Endometrial microvascular endothelial cells (primary cell): ENCODE measurements around the gene KIRREL3. TPM values are rescaled to one million over a fixed set of nuclear protein-coding genes. Genes with fewer than 3 reads are reported as not detected.

Experiments used
- in situ Hi-C: cut with HindIII; loops from 2 replicates; pipeline ENCODE4 v1.10.0; 2017; ENCODE audit warnings: low sequenced_read_pairs, low pct_unique_long_range_greater_than_20kb; ENCODE audit errors: inconsistent ontology term
- total RNA-seq: library from RNA; depleted of rRNA; stranded (reverse); fragments of >200 nt; gene quantifications from one replicate; pipeline ENCODE4 v1.2.3, GENCODE V29; 2015; ENCODE audit errors: inconsistent ontology term

KIRREL3 gene
- total RNA-seq, 1 donor from 2014 or later = 0.56 TPM

DNA sequence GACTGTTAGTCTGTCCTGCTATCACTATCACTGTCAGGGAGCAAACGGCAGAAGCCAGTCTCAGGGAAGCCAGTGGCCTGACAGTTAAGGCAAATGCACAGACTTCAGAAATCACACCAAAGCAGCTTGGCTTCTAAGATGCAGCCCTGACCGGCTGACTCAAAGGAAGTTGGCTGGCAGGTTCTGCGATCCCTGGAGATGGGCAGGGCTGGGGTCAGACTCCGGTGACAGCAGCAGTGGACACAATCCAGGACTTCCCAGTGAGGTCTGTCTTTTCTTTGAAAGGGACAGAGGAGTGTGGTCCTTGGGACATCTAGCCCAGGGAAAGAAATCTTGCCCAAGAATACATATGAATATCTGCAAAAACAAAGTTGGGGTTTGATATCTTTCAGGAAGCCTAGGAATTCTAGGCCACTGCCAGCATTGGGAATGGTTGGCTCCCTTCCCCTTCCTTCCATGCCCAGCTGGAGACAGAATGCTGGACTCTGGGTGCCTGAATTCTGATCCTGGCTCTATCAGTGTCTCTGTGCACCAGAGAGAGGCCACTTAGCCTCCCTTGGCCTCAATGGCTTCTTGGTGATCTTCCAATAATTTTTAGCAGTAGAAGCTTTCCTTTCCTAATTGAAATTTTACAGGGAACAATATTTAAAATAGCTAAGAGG, 108.9 kb downstream of the KIRREL3 start:
- in situ Hi-C loops = no loop called here

DNA sequence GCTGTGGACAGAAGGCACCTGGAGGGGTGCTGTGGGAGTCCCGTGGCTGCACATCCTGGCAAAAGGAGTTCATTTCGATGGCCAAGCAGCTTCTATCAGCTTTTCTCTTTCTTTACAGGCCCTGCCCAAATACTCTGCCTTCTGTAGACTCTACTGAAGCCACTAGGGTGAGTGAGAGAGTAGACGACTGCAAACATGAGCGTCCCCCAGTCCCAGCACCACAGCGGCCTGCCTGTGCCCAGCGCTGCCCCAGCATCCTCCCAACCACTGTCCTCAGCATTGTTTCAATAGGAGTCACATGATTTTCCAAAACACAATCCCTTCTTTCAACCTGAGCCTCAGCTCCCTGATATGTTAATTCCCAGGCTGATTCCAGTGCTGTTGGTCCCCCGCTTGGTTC, 110.0 kb downstream of the KIRREL3 start:
- in situ Hi-C loops = no loop called here

DNA sequence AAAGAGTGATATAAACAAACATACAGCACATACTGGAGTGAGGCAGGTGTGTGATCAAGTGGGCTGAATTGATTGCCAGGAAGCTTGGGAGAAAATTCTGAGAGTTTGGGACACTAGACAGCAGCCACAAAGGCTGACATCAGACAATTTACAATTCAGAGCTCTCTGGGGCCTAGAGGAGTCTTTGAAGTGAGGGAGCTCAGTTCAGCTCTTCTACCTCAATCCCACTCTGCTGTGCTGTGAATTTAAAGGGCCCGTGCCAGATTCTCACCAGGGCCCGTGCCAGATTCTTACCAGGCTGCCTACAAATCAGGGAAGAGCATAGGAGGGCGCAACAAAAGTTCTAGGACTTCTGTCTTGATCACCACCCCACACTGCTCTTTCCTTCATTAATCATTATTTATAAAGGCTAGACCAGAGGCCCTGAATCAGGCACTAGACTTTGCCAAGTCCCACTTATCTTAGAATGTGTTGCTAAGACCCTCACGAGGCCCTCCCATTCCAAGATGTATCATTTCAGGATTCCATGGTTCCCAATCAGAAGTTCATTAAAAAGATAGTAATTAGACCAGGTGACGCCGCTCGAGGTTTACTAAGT, 112.4 kb downstream of the KIRREL3 start:
- in situ Hi-C loops = no loop called here

DNA sequence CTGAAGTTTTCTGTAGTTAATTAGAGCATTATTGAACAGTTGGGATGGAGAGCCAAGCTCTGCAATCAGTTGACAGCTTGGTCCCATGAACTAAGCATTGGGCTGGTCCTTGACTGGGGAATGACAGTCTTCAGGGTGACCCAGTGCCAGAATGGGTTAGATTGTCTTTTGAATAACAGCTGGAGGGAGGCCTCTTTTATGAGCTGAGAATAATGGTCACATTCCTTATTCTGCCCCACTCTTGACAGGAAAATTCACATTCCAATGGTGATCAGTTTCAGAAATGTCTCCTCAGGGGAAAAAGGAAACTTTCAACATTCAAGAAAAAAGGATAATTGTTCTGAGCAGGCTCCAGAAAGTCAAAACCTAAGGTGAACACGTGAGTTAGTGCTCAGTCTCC, 113.9 kb downstream of the KIRREL3 start:
- in situ Hi-C loops = no loop called here

DNA sequence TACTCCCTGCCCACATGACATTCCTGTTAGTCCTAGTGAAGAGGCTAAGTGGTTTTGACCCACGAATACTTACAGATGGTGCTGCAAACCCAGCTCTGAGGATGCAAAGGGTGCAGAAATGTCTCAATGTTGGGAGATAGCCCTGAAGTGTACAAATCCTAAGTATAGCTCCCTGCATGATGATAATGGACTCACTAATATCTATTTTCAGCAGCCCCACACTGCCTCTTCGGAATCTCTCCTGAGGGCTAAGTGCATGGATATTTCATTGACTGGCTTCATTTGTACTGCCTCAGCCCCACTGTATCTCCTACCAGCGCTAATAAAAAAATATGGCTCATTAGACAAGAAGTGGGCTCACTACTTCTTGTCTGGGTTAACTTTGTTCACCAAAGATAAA, 114.5 kb downstream of the KIRREL3 start:
- in situ Hi-C loops = no loop called here

DNA sequence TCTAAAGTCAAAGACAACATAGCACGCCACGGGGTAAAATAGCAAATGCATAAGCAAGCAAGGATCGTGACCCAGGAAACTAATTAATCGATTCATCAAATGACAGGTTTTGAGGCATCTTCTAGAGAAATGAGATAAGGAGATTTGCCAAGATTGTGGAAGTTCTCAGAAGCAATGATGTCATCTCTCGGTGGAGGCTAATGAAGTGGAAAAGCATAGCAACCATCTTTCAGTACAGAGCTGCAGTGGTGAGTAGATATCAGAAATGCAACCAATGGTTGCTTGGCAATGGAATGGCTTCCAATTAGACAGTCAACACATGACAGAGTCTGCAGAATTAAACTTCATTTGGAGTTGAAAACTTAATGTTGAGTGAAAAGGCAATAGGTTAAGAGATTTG, 116.0 kb downstream of the KIRREL3 start:
- in situ Hi-C loops = no loop called here

DNA sequence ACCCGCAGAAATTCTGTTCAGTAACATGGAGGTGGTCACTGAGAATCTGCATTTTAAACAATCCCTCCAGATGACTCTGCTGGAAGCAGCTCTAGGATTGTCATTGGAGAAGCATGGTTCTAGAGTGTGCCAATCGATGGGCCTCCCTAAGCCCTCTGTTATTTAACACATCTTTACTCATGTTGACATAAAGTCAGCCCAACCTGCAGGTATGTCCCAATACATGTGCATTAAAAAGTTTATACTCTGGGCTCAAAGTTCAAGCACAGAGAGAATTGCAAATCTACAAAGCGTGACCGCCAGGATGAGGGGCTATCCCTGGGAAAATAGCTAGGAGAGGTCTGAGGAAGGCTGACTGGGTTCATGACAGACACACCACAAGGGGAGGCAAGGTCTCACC, 116.4 kb downstream of the KIRREL3 start:
- in situ Hi-C loops = no loop called here

DNA sequence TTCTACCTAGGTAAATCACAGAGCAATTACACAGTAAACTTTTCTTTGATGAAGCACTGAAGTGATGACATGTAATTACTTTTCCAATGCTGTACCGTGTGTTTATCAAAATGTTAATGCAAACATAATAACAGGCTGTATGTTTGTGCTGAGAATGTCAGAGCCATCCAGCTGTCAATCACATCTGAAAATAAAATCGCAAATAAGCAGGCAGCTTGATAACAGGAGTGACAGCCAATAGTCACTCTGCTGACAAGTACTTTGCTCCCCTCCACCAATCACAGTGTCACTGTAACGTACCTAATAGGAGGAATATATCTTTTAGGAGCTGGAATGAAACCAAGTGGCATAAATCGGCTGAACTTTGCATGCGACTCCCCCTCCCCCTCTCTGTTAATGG, 119.7 kb downstream of the KIRREL3 start:
- in situ Hi-C loops = no loop called here

DNA sequence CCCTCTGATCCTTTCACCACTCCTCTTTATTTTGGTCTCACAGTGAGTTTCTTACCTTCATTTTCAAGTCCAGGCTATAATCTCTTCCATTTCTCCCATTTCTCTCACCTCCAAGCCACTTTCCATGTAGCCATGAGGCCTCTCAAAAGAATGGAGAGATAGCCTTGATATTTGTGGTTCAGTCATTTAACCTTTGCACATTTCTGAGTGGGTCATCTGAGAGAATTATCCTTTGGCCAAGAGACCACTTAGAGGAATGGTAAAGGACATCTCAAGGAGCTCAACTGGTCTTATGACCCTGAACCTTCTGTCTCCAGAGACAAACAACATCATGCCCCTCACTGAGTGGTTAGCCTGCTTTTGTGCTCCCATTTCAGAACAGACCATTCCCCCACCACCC, 121.1 kb downstream of the KIRREL3 start:
- in situ Hi-C loops = no loop called here

DNA sequence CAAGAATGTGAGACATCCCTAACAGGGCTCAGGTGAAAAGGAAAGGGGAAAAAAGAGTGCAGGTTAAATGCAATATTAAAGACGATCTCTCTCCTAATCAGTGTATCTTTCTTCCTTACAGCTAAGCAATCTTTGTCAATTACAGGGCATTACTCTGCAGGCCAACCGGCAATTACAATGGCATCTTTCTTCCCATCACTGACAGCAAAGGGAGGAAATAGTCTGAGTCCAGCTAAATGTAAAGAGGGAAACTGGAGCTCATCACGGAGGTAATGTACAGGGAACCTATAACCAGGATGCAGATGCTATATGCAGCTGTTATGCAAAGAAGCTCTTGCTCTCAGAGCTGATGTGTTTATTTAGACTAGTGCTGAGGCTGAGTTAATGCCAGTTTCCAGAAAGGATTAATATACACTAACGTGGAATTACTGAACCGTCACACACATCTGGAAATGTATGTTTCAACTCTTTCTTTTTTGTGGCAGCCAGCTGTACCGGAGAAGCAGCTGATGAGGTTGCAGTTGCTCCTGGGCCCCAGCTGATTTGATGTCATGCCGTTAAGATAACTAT, 121.6 kb downstream of the KIRREL3 start:
- in situ Hi-C loops = no loop called here

DNA sequence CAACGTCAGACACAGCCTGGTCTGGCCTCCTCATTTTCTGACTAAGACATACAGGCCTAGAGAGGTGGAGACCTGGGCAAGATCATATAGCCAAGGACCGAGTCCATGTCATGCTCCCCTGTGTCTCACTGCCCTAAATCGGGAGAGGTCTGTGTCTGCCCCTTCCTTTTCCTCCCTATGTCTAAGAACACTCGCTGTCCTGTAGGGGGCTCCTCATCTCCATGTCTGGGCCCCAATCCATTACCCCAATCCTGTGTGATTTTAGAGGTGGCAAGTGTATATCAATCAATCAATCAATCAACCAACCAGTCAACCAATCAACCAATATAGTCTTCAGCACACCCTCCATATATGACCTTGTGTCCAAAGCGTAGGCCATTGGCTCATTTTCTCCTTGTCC, 125.7 kb downstream of the KIRREL3 start:
- in situ Hi-C loops = no loop called here

DNA sequence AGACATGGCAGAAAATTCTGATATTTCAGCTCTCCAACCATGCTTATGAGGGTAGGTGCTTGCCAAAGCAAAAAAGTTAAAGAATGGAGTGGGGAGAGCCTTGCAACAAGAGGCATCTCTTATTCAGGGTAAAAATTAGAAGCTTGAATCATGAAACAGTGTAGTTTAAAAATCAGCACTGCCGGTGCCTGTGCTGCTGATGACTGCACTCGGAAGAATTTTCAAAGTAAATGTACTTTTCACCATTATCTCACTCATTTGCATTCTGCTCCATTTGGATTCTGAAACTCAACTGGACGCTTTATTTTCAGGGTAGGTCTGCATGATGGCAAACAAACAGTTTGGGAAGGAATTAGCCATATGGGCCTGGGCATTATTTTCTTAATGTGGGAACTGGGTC, 126.3 kb downstream of the KIRREL3 start:
- in situ Hi-C loops = no loop called here

DNA sequence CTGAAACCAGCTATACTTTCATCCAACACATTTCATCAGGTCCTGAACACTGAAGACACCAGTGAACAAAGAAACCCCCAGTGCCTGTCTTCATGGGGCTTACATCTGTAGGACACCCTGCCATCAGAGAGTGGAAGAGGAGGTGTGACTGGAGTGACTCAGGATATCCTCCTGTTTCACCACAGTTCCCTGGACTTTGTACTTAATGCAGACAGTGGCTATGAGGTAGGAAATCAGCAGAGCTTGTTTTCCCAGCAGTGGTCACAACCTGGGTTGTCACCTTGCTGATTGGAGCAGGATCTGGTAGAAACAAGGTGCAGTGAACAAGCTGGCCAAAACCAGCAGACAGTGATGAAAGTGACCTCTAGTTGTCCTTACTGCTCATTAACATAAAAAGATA, 128.8 kb downstream of the KIRREL3 start:
- in situ Hi-C loops = no loop called here

DNA sequence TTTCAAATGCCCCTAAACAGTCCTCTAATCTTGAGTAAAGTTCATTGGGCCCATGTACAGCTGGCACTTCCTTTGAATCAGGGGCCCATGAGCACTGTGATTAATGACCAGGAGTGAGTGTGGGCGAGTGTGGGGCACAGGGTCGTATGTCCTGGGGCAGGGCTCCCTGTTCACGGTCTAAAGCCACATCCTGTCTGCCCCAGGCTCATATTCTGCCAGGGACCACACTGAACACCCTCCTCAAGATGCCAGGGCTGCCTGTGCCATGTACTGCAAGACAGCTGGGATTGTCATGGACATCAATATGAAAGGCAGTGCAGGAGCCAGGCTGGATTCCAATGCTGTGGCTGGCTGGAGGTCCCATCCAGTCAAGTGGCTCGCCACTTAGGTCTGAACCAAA, 130.5 kb downstream of the KIRREL3 start:
- in situ Hi-C loops = no loop called here

DNA sequence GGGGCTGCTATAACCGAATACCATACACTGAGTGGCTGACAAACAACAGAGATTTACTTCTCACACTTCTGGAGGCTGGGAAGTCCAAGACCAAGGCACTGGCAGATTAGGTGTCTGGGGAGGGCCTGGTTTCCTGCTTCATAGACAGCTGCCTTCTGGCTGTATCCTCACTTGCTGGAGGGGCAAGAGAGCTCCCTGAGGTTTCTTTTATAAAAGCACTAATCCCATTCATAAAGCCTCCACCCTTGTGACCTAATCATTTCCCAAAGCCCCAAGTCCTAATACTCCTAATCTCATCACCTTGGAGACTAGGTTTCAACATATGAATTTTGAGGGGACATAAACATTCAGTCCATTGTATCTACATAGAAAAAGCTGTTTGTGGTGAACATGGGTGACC, 131.8 kb downstream of the KIRREL3 start:
- in situ Hi-C loops = no loop called here

DNA sequence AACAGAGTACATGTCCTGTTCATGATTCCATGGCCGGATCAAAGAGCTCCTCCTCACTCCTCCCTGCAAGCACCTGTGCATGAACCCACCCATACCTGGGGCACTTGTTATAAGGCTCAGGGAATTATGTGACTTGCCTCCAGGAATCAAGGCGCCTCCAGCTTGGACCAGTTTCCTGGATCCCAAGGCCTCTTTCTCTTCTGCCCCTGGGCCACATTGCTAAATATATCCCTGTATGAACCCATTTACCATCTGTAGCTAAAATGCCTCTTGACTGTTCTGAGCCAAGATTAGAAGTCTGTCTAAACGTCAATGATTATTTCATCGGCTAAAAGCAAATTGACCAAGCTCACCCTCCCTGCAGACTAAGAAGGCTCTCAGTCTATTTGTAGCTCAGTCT, 135.6 kb downstream of the KIRREL3 start:
- in situ Hi-C loops = no loop called here

DNA sequence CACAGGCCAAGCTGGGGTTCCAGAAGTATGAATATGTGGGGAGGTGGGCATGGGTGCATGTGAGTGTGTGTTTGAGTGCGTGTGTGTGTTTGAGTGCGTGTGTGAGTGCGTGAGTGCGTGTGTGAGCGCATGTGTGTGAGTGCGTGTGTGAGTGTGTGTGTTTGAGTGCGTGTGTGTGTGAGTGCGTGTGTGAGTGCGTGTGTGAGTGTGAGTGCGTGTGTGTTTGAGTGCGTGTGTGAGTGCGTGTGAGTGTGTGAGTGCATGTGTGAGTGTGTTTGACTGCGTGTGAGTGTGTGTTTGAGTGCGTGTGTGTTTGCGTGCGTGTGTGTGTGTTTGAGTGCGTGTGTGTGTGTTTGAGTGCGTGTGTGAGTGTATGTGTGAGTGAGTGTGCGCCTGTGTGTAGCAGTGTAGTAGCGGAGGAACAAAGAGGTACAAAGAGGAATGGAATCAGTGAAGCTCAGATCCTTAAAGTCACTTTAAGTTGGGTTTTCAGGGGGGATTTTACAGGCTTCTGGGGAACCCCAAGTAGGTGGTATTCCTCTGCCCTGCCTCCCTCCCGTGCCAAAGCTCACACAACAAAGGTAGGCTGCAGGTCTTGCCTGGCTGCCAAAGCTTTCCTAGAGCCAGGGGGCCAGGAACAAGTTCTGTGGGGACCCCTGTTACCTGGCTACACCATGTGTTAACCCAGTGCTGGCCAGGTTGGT, 137.1 kb downstream of the KIRREL3 start:
- in situ Hi-C loops = no loop called here

DNA sequence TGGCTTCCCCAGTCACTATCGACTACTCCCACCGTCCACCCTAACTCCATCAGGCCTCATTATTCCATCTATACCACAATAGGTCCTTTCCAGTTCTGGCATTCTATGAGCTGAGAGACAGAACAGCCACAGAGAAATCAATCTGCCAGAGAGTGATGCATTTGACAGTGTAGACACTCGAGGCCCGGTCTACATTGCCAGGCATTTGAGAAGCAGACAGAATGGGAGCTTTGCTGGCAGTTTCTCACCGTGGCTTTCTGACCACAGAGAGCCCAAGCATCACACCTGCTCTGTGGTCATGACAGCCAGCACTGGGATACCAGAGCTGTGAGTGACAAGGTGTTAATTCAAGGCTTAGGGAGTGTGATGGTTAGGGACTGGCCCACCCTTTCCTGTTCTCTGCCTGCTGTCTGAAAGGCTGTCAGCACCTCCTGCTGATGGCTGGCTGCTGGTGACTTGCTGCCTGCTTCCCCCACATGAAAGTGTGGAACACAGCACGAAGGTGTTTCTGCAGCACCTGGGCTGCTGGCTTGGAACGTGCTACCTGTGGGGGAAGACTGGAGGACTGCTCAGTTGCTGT, 137.8 kb downstream of the KIRREL3 start:
- in situ Hi-C loops = no loop called here

DNA sequence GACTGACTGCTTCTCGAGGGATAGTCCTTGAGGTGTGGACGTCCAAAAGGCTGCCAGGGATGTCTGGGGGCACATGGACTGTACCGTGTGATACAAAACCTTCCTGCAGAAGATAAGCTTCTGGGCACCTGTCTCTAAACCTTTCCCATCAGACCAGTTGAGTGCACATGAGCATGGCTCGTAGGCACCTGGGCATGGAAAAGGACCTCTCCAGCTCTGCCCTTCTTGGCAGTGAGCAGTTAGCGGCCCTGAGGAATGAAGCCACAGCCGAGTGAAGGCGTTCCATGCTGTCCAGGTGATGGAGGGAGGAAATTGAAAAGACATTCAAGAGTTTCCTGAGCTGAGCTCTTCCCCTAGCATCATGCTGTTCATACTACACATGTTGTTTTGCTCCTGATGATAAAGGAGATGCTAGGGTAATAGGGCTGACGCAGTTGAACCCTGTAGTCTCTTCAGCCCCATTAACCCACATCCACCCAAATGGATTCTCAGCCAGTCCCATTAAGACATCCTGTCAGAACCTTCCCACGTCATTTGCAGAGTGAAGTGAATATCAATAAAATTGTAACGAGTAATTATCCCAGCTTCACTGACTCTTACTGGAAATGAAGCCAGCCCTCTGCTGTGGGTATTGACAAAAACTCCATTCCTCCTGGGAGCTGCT, 138.6 kb downstream of the KIRREL3 start:
- in situ Hi-C loops = no loop called here
